ENCODE measurements around the gene RIBC1.

Gene RIBC1

DNA sequence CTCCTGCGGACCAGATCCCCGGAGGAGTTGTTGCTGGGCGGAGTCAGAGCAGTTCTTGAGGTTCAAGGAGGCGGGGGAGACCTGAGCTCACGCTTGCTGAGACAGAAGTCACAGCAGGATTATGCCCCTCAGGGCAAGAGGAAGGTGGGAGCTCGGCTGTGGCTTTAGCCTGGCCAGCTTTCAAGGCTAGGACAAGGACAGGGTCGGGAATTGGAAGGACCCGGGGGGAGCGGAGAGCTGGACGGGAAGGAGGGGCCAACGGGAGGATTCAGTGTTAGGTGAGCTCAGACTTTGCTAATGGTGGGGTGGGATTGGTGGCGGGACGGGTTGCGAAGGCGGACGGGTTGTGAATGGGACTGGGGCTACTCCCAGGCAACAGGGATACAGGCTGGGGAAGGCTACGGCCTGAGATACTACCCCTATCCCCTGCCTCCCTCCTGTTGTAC lies at the start of gene RIBC1:
Gene RIBC1, plus strand, starts transcription at position 13 of the 446 bp plus-strand sequence. CDS start 3,404 bp downstream, outside the sequence.
- peak within 1 kb of the TSS; percentile 82 for H3K4me3 ChIP-seq (ENCODE audit: low read depth, low read length)
- DNase-seq (ENCODE audit: low read depth), result no peak
- TF ChIP-seq, protein P1, sequence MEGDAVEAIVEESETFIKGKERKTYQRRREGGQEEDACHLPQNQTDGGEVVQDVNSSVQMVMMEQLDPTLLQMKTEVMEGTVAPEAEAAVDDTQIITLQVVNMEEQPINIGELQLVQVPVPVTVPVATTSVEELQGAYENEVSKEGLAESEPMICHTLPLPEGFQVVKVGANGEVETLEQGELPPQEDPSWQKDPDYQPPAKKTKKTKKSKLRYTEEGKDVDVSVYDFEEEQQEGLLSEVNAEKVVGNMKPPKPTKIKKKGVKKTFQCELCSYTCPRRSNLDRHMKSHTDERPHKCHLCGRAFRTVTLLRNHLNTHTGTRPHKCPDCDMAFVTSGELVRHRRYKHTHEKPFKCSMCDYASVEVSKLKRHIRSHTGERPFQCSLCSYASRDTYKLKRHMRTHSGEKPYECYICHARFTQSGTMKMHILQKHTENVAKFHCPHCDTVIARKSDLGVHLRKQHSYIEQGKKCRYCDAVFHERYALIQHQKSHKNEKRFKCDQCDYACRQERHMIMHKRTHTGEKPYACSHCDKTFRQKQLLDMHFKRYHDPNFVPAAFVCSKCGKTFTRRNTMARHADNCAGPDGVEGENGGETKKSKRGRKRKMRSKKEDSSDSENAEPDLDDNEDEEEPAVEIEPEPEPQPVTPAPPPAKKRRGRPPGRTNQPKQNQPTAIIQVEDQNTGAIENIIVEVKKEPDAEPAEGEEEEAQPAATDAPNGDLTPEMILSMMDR (IDR thresholded peaks at IDR 0.05; ENCODE audit: control insufficient read depth, extremely low read depth, insufficient read depth), result no peak

DNA sequence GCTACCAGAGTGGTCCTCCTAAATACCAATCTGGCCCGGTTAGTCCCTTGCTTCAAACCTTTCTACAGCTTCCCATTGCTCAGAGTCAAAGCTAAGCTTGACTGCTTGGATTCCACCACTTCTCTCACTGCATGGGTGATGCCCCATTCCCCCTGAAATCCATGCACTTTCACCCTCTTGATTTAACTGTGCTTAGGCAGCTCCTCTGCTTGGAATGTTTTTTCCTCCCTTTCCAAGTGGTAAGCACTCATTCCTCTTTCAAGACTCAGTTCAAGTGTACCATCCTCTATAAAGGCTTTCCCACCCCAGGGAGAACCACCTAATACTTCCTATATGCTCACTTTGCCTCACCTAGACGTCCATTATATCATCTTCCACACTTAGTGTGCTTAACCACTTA lies 49.4 kb upstream of the RIBC1 start:
- H3K4me3 ChIP-seq (ENCODE audit: low read depth, low read length), result no peak overlapping the region
- TF ChIP-seq, protein P1 (IDR thresholded peaks at IDR 0.05; ENCODE audit: control insufficient read depth, extremely low read depth, insufficient read depth), result no peak
- no peak for DNase-seq (ENCODE audit: low read depth)

DNA sequence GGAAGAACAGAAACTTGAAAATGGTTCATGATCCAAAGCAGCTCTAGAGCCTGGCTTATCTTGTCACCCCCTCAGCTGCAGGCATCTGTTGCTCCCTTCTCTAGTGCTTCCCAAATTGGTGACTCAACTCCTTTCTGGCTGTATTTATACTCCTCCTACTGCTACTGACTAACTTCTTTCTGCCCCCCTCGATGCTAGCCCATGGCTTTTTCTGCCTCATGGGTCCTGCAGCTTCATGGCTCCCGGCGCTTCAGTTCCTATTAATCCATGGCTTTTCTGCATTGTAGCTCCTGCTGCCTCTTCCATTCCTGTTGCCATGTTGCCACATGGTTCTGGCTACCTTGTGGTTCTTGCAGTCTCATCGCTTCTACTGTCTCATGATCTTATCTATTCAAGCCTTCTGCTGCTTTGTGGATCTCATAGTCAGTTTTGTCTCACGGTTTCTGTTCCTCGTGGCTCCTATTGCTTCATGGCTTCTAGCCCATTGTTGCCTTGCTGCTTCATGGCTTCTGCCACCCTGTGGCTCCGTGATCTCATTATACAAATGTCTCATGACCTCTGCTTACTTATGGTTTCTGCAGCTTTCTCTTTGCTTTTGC lies 48.4 kb upstream of the RIBC1 start:
- TF ChIP-seq, protein P1 (IDR thresholded peaks at IDR 0.05; ENCODE audit: control insufficient read depth, extremely low read depth, insufficient read depth), result no peak
- no peak for DNase-seq (ENCODE audit: low read depth)
- no peak overlapping the region for H3K4me3 ChIP-seq (ENCODE audit: low read depth, low read length)

DNA sequence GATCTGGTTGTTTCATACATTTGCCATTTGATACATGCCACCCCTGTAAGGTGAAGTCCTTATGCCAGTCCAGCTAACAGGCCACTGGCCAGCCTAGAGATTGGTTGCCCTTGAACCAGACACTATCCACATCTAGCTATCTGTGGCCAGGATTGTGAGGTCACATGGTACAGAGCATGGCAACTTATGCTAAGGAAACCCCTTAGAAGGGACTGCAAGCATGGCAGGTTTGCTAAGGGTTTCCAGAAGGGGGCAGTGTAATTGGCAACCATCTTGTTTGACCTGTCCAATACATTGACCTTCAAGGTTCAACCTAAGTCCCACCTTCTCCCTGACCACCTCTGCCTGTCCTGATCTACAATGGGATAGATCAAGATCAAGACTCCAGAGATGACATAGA lies 47.8 kb upstream of the RIBC1 start:
- DNase-seq (ENCODE audit: low read depth), result no peak
- H3K4me3 ChIP-seq (ENCODE audit: low read depth, low read length), result no peak overlapping the region
- TF ChIP-seq, protein P1 (IDR thresholded peaks at IDR 0.05; ENCODE audit: control insufficient read depth, extremely low read depth, insufficient read depth), result no peak

DNA sequence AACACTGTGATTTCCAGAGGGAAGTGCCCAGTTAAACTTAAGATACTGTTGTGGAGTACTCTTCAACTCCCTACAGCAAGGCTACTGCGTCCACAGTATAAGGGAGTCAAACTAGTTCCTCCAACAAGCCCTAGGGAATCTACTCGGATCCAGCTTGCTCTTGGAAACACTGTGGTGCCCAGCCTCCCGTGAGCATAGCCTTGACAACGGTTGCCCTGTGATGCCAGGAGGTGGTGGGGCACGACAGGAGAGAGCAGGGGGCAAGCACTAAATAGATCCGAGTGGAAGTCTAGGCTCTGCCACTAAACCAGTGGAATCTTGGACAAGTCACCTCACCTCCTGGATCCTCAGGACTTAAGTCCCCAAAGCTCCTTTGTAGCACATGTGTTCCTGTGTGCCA lies 45.8 kb upstream of the RIBC1 start:
- DNase-seq (ENCODE audit: low read depth), result no peak
- TF ChIP-seq, protein P1 (IDR thresholded peaks at IDR 0.05; ENCODE audit: control insufficient read depth, extremely low read depth, insufficient read depth), result no peak
- H3K4me3 ChIP-seq (ENCODE audit: low read depth, low read length), result no peak overlapping the region

DNA sequence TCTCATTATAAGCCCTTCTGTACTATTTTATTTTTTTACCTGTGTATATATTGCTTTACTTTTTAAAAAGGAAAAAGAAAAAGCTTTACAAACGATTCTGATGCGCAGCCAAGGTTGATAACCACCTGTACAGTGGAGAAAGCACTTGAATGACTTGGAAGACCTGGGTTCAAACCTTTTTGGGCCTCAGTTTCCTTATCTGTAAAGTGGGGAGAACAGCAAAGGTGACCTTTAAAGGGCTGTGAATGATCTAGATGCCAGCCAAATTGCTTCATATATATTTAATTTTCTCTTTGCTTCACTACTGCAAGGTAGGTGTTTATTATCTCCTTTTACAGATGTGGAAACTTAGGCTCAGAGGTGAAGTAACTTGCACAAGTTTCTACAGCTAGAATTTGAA lies 45.2 kb upstream of the RIBC1 start:
- DNase-seq (ENCODE audit: low read depth), result no peak
- TF ChIP-seq, protein P1 (IDR thresholded peaks at IDR 0.05; ENCODE audit: control insufficient read depth, extremely low read depth, insufficient read depth), result no peak
- no peak overlapping the region for H3K4me3 ChIP-seq (ENCODE audit: low read depth, low read length)
